ENCODE results near the gene TAF4.
"Not testable (repeated sequence)": the region's sequence is repeated elsewhere in the genome, so short reads cannot be mapped to it uniquely, and the experiment has no call there.

The TAF4 gene

GRCh38 chr20:62080249-62080990 is 14.7 kb upstream of the TAF4 start:
- DNase-seq, result peak in 1 of 2 experiments; percentile 15

- no peak for DNase-seq
Measured at GRCh38 chr20:62079166-62079565, 13.5 kb upstream of the TAF4 start.

- no peak for DNase-seq
Measured at GRCh38 chr20:62073323-62073722, 7.6 kb upstream of the TAF4 start.

GRCh38 chr20:62071669-62072430 is 6.2 kb upstream of the TAF4 start:
- DNase-seq, result not testable (repeated sequence)

GRCh38 chr20:62069741-62070216 is 4.1 kb upstream of the TAF4 start:
- no peak for DNase-seq

- no peak for DNase-seq
Measured at GRCh38 chr20:62068997-62069396, 3.3 kb upstream of the TAF4 start.

- no peak for DNase-seq
Measured at GRCh38 chr20:62067547-62068260, 2.0 kb upstream of the TAF4 start.

- no peak for DNase-seq
Measured at GRCh38 chr20:62066983-62067433, 1.3 kb upstream of the TAF4 start.

GRCh38 chr20:62066339-62066982 is 780 bp upstream of the TAF4 start:
- DNase-seq, result peak; percentile 52 to 54

GRCh38 chr20:62064770-62065673 is 659 bp downstream of the TAF4 start:
- no peak for DNase-seq

- no peak for DNase-seq
Measured at GRCh38 chr20:62063981-62064769, 1.5 kb downstream of the TAF4 start.

- DNase-seq, result no peak
Measured at GRCh38 chr20:62063315-62063980, 2.2 kb downstream of the TAF4 start.

GRCh38 chr20:62062661-62063314 is 2.9 kb downstream of the TAF4 start:
- no peak for DNase-seq

GRCh38 chr20:62061851-62062423 is 3.7 kb downstream of the TAF4 start:
- no peak for DNase-seq

- no peak for DNase-seq
Measured at GRCh38 chr20:62060631-62061541, 4.8 kb downstream of the TAF4 start.

- DNase-seq, result no peak
Measured at GRCh38 chr20:62059920-62060630, 5.6 kb downstream of the TAF4 start.

- DNase-seq, result no peak
Measured at GRCh38 chr20:62059401-62059800, 6.3 kb downstream of the TAF4 start.

- DNase-seq, result no peak
Measured at GRCh38 chr20:62058941-62059340, 6.7 kb downstream of the TAF4 start.

Data from NCI-H1930 (cell line).